GM21786 (cell line): Measurements from ENCODE around the gene RFX1.
"Not testable (repeated sequence)": the region's sequence is repeated elsewhere in the genome, so short reads cannot be mapped to it uniquely, and the experiment has no call there.

Experiments used
- ATAC-seq: cut with Tn5 transposase; IDR thresholded peaks from one replicate; pipeline ENCODE4 v1.9.1; 2021; ENCODE audit not compliant: unreplicated experiment

The RFX1 gene

DNA sequence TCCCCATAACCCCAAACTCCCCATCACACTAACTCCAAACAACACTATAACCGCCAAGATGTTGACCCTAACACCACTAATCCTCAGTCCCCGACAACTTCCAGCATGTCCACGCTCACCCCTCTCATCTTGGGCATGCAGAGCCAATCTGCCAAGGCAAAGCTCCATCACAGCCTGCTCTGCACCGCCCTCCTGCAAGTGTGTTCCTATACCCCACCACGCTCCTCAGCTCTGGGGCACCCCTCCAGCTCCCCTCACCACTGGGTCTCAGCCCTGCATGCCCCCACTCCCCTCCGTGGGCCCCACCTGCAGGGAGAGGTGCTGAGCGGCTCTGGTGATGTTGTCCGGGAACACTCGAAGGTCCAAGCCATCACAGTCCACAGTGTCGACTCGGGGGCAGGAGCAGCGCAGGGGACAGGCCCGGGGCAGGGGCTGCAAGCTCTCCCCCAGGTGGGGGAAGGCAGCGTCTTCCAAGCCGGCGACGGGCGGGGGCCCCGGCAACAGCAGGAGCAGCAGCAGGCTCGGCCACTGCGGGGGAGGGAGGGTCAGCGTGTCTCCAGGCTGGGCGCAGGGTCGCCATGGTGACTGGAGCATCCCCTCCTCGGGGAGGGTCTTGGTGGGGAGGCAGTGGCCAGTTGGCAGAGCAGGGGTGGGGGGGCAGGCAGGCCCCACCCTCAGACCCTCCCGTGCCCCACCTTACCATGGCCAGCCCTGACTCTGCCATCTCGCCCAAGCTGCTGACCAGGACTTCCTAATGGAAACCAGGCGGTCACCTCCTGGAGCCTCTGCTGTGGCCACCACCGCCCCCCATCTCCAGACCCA, 68.4 kb downstream of the RFX1 start:
- no peak for ATAC-seq

DNA sequence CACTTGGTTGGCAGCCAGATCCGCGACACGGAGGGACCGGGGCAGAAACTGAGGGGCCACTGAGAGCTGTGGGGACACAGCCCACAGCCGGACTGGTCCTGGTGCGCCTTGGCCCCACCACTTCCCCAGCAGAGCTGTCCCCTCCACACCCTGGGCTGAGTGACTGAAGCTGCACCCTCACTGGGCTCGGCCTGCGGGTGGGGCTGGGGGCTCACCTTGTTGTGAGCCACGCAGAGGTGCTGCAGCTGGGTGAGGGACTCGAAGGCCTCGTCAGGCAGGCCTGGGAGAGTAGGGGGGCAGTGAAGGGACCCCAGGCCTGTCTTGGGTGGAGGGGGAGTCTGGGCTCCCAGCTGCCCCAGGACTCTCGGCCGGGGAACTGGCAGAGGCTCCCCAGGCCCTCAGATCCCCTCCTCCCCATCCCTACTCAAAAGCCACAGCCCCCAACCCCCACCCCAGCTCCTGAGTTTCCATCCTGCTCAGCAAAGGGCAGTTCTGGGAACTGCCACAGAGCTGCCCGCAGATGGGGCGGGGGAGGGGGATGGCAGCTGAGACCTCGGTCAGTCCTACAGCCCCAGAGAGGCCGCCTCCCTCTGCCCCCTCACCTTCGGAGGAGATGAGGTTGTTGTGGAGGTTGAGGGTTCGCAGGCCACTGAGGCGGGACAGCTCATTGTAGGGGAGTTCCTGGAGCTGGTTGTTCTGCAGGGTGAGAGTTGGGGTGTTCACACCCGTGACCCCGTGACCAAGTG, 70.2 kb downstream of the RFX1 start:
- no peak for ATAC-seq

DNA sequence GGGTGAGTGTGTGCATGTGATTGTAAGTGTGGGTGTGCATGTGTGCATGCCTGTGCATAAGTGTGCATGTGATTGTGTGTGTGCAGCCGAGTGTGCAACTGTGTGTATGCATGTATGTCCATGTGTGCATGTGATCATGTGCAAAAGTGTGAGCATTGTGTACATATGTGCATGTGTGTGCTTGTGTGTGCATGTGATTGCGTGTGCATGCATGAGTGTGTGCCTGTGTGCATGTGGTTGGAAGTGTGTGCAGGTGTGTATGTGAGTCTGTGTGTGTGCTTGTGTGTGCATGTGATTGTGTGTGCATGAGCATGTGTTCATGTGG, 71.4 kb downstream of the RFX1 start:
- ATAC-seq = no peak

DNA sequence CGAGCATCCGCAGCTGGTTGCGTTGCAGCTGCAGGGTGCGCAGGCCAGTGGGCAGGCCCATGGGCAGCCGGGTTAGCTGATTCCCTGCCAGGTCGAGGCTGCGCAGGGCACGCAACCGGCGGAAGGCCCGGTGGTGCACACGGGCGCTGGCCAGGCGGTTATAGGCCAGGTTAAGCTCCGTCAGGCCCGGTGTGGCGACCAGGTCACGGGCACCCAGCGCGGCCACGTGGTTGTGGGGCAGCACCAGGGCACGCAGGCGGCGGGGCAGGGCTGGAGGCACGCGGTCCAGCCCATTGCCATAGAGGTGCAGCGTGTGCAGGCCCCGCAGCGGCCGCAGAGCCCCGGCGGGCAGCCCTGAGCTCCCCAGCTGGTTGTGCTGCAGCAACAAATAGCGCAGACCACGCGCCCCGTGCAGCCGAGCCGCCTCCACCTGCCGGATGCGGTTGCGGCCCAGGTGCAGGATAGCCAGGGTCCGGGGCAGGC, 73.2 kb downstream of the RFX1 start:
- ATAC-seq = no peak

DNA sequence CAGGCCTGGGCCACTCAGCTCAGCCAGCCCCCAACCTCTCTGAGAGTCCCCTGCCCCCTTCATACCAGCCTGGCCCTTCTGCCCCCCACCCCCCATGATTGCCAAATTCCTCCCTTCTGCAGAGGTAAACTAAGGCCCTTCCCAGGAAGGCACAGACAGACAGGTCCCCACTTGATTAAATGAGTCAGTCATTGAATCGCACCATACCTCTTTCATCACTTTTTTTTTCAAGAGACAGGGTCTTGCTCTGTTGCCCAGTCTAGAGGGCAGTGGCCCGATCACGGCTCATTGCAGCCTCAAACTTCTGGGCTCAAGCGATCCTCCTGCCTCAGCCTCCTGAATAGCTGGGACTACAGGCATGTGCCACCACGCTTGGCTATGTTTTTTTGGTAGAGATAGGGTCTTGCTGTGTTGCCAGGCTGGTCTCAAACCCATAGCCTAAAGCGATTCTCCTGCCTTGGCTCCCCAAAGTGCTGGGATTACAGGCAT, 73.9 kb downstream of the RFX1 start:
- no peak for ATAC-seq

DNA sequence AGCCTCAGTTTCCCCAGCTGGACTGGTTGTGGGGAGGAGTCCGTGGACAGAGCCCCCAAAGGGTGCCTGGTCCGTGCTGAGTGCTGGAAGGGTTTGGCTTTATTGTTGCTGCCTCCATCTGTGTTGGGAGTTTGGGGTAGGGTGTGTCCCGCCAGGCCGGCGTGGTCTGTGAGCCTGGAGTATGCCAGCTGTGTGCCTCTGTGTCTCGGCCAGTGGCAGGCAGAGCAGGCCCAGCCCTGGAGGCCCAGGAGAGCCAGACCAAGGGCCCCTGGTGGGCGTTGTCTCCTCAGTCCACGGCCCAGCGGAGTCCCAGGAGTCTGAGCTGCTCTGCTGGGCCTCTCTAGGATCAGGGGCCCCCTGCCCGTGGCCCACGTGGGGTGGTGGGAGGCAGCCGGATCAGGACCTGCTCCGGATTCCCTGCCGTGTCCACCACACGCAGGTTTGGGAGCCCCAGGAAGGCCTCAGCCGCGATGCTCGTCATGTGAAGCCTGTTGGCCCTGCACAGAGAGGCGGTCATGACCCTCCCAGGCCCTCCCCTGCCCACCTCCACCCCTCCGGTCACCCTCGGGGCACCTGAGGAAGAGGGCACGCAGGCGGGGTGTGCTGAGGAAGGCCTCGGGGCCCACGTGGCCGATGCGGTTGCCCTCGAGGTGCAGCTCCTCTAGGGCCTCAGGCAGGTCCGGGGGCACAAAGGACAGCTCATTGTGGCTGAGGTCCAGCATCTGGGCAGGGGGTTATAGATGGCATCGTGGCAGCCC, 74.5 kb downstream of the RFX1 start:
- no peak for ATAC-seq

DNA sequence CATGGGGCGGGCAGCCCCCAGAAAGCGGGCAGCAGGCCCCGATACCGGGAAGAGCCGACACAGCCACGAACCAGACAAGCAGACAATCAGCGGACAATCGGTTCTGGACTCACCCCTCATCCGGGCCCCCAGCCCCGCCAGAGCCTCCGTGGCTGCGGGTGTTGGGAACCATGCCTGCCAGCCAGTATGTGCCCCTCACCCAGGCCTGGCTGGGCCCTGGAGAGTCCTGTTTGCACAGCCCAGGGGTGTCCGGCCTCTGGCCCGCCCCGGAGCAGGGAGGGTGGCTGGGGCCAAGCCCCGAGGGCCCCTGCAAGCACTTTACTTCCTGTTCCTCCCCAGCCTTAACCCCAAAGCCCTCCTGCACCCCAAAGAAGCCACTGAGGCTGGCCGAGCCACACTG, 75.7 kb downstream of the RFX1 start:
- no peak for ATAC-seq

DNA sequence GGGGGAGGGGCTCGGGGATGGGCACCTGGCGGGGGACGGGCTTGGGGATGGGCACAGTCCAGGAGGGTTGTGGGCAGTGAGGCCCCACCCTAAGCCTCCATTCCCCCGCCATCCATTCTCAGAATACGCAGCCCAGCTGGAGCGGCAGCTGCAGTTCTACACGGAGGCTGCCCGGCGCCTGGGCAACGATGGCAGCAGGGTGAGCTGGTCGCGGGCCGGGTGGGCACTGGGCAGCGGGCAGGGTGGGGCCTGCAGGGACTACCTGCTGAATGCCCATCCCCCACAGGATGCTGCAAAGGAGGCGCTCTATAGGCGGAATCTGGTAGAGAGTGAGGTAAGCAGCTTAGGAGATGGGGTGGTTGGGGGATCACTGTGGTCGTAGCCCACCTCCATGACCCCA, 76.2 kb downstream of the RFX1 start:
- ATAC-seq = no peak

DNA sequence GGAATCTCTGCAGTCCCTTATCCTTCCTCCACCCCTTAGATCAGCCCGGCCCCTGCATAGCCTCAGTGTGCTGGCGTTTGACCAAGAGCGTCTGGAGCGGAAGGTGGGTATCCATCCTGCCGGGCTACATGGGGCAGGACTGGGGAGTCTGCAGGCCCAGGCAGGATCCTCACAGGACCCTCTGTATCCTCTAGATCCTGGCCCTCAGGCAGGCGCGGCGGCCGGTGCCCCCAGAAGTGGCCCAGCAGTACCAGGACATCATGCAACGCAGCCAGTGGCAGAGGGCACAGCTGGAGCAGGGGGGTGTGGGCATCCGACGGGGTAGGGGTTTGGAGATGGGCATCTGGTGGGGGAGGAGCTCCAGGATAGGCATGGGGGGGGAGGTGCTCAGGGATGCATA, 76.8 kb downstream of the RFX1 start:
- ATAC-seq = no peak

DNA sequence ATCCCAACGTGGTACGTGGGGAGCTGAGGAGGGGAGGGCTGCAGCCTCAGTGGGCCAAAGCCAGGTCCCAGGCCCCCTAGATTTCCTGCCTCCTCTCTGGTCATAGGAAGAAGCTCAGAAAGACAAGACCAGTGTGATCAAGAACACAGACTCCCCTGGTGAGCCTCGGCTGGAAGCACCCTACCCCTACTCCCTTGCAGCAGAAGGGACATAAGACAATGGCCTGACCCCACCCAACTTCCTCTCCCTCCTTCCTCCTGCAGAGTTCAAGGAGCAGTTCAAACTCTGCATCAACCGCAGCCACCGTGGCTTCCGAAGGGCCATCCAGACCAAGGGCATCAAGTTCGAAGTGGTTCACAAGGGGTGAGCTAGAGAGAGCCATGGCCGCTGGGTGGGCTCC, 79.4 kb downstream of the RFX1 start:
- ATAC-seq = no peak

DNA sequence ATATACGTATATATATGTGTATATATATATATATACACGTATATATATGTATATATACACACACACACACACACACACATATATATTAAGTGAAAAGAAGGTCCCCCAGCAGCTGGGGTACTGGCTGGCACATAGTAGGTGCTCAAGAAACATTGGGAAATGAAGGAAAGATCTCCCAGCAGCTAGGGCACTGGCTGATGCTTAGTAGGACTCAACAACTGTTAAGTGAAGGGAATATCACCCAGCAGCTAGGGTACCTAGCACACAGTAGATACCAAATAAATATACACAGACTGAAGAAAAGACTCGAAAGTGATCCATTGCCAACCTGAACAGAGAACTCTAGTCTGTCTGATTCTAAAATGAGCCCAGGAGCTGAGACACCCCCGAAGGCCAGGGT, 80.1 kb downstream of the RFX1 start:
- no peak for ATAC-seq

DNA sequence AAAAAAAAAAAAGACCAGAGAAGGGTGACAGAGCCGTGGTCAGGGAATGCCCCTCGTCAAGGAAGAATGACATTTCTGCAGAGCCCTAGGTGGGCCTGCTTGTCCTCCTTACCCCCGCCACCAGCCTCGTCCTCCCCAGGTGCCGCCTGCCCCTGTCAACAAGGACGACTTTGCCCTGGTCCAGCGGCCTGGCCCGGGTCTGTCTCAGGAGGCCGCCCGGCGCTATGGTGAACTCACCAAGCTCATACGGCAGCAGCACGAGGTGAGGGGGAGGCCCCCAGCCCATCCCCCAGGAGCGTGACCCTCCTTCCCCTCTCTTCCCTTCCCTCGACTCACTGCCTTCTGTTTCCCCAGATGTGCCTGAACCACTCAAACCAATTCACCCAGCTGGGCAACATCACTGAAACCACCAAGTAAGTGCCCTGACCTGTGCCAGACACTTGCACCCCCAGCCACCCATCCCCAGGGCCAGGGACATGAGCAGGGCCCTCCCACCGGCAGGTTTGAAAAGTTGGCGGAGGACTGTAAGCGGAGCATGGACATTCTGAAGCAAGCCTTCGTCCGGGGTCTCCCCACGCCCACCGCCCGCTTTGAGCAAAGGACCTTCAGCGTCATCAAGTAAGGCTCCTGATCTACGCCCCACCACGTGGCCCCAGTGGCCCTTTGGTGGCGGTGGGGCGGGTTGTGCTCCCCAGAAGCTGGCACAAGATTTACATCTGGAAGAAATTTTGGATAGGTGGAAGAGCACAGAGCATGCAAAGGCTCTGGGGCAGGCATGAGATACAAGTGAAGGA, 82.7 kb downstream of the RFX1 start:
- ATAC-seq = no peak

DNA sequence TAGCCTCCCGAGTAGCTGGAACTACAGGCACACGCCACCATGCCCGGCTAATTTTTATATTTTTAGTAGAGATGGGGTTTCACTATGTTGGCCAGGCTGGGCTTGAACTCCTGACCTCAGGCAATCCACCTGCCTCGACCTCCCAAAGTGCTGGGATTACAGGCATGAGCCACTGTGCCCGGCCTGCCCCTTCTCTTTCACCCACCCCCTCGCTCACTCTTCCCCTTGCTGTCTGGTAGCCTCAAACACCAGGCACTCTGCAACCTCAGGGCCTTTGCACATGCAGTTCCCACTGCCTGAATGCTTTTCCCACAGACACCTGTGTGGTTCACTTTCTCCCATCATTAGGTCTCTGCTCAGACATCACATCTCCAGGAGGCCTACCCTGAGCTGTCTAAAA, 84.0 kb downstream of the RFX1 start:
- ATAC-seq = not testable (repeated sequence)

DNA sequence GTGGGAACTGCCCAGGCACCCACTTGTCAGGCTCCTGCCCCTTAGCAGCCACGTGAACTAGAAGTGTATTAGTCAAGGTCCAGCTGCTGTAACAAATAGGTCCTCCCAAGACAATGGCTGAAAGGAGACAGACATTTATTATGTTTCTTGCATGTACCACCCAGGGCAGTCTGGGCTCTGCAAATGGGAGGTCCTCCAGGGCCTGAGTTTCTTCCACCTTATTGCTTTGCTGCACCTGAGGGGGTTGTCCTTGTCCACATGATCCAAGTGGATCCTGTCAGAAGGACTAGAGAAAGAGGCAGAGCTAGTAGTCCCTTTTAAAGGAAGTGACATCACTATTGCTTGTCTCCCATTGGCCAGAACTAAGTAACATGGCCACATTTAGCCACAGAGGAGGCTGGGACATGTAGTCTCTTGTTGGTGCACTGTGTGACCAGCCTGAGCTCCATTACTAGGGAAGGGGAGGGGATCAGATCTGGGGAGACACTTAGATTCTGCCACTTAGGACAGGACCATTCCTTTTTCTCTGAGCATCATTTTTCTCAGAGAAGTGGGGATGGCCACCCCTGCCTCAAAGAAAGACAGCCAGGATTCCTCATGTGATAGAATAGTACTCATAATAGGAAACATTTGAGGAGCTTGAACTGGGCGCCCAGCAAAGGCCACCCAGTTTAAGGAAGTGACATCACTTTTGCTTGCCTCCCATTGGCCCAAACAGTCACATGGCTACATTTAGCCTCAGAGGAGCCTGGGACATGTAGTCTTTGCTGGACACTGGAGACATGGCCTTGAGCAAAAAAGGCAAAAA, 85.0 kb downstream of the RFX1 start:
- ATAC-seq = no peak

DNA sequence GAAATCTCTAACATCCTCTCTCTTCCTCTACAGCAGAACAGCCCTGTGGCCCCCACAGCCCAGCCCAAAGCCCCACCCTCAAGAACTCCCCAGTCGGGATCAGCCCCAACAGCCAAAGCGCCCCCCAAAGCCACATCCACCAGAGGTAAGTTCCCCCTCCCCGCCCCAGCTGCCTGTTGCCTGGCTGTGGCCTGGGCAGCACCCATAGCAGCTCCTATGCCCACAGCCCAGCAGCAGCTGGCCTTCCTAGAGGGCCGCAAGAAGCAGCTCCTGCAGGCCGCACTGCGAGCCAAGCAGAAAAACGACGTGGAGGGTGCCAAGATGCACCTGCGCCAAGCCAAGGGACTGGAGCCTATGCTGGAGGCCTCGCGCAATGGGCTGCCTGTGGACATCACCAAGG, 85.6 kb downstream of the RFX1 start:
- ATAC-seq = no peak

DNA sequence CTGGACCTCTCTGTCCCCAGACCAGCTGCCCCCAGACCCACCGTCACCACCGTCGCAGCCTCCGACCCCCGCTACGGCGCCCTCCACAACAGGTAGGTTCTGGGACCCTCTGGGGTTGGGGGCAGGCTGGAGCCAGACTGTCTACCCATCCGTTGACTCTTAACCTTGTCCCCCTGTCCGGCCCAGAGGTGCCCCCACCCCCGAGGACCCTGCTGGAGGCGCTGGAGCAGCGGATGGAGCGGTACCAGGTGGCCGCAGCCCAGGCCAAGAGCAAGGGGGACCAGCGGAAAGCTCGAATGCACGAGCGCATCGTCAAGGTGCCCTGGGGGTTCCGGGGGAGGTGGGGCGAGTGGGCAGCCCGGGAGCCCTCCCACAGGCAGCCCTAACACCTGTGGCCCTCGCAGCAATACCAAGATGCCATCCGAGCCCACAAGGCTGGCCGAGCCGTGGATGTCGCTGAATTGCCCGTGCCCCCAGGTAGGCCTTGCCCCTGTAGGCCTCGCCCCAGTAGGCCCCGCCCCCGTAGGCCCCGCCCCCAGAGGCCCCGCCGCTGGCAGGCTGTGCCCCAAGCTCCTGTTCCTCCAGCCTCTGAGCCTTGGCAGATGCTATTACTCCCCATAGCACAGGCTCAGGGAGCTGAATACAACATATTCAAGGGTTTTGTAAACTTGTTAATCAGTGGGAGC, 87.3 kb downstream of the RFX1 start:
- no peak for ATAC-seq

DNA sequence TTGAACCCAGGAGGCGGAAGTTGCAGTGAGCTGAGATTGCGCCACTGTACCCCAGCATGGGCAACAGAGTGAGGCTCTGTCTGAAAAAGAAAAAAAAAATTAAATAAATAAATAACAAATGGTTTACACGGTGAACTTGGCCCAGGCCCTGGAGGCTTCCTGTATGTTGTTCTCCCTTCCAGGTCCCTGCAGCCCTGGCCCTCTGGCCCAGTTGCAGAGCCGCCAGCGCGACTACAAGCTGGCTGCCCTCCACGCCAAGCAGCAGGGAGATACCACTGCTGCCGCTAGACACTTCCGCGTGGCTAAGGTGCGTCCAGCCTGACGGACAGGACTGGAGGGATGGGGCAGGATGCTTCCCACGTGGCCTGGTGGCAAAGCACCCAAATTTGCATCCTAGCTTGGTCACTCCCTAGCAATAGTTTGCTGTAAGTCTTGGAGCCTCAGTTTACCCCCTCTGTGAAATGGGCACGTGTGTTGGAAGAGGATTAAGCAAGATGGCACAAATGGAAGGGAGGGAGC, 88.2 kb downstream of the RFX1 start:
- no peak for ATAC-seq

DNA sequence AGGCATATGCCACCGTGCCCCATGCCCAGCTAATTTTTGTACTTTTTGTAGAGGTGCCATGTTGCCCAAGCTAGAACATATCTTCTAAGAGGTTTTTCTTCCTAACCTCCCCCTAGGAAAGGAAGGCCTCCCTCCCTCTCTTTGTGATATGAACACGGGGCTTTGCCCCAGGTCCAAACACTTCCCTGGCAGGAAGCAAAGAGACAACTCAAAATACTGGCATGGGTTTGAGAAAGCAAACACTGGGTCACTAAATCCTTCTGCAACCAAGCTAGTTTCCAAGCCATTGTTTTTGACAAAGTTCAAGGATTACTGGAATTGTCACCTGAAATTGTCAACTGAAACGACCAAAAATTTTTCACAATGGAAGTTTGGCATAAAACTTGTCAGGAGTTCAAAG, 91.3 kb downstream of the RFX1 start:
- ATAC-seq = no peak

DNA sequence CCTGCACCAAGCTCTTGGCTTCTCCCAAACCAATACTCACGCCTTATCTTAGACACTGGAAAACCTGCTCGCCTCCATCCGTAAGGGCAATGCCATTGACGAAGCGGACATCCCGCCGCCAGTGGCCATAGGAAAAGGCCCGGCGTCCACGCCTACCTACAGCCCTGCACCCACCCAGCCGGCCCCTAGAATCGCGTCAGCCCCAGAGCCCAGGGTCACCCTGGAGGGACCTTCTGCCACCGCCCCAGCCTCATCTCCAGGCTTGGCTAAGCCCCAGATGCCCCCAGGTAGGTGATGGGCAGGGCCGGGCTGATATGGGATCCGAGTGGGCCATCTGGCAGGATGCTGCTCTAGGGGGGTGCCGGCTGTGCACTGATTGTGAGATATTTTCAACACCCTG, 92.8 kb downstream of the RFX1 start:
- no peak for ATAC-seq
